GM03348 (cell line): ENCODE measurements around the gene ZBTB44.

Experiments
- DNase-seq: peaks from one replicate; pipeline ENCODE4 v3.0.0; 2012; ENCODE audit warnings: low spot score

ZBTB44 gene

GRCh38 chr11:130213143-130213978 lies 101.4 kb downstream of the ZBTB44 start:
- DNase-seq, result peak; percentile 93

- peak; percentile 5 for DNase-seq
Measured at GRCh38 chr11:130212431-130212961, 102.2 kb downstream of the ZBTB44 start.

GRCh38 chr11:130211781-130212401 lies 102.8 kb downstream of the ZBTB44 start:
- DNase-seq, result peak; percentile 5

GRCh38 chr11:130211144-130211543 lies 103.6 kb downstream of the ZBTB44 start:
- peak; percentile 2 for DNase-seq

GRCh38 chr11:130209954-130210854 lies 104.5 kb downstream of the ZBTB44 start:
- DNase-seq, result peak; percentile 5

- peak; percentile 4 for DNase-seq
Measured at GRCh38 chr11:130209128-130209932, 105.4 kb downstream of the ZBTB44 start.

- peak; percentile 6 for DNase-seq
Measured at GRCh38 chr11:130208241-130209127, 106.2 kb downstream of the ZBTB44 start.

- DNase-seq, result no peak
Measured at GRCh38 chr11:130206141-130206540, 108.6 kb downstream of the ZBTB44 start.

GRCh38 chr11:130204703-130205095 lies 110.0 kb downstream of the ZBTB44 start:
- no peak for DNase-seq

- no peak for DNase-seq
Measured at GRCh38 chr11:130203766-130204702, 110.7 kb downstream of the ZBTB44 start.

- no peak for DNase-seq
Measured at GRCh38 chr11:130202818-130203689, 111.7 kb downstream of the ZBTB44 start.

- no peak for DNase-seq
Measured at GRCh38 chr11:130202009-130202817, 112.5 kb downstream of the ZBTB44 start.

- no peak for DNase-seq
Measured at GRCh38 chr11:130201026-130201425, 113.7 kb downstream of the ZBTB44 start.

- no peak for DNase-seq
Measured at GRCh38 chr11:130199792-130200191, 114.9 kb downstream of the ZBTB44 start.

- DNase-seq, result no peak
Measured at GRCh38 chr11:130198964-130199363, 115.8 kb downstream of the ZBTB44 start.

- DNase-seq, result no peak
Measured at GRCh38 chr11:130198292-130198691, 116.4 kb downstream of the ZBTB44 start.

GRCh38 chr11:130197386-130198035 lies 117.2 kb downstream of the ZBTB44 start:
- no peak for DNase-seq
